WERI-Rb-1 (cell line): ENCODE data around the gene RPS13.
"Not testable (repeated sequence)": the region's sequence is repeated elsewhere in the genome, so short reads cannot be mapped to it uniquely, and the experiment has no call there.

ENCODE experiments used
- DNase-seq: peaks from one replicate; pipeline ENCODE4 v3.0.0-alpha.2; 2020
- H3K27ac ChIP-seq: fragments of 250-450 bp; sonication (Bioruptor Pico); 2 replicates; pipeline ENCODE4 v1.5.1; 2020; ENCODE audit warnings: mild to moderate bottlenecking, moderate library complexity
- H3K27me3 ChIP-seq: fragments of 250-450 bp; sonication (Bioruptor Pico); 2 replicates; pipeline ENCODE4 v1.5.1; 2021; ENCODE audit warnings: mild to moderate bottlenecking, low read depth, moderate library complexity; ENCODE audit not compliant: insufficient read depth, severe bottlenecking
- H3K36me3 ChIP-seq: fragments of 250-450 bp; sonication (Bioruptor Pico); 2 replicates; pipeline ENCODE4 v1.5.1; 2020; ENCODE audit warnings: mild to moderate bottlenecking, moderate library complexity
- H3K4me3 ChIP-seq: 2 replicates; pipeline ENCODE4 v1.5.1; 2011; ENCODE audit warnings: low read depth, mild to moderate bottlenecking, control low read depth, low read length
- H3K9me3 ChIP-seq: fragments of 250-450 bp; sonication (Bioruptor Pico); 2 replicates; pipeline ENCODE4 v1.5.1; 2021; ENCODE audit warnings: mild to moderate bottlenecking, moderate library complexity; ENCODE audit not compliant: severe bottlenecking
- CTCF ChIP-seq: IDR thresholded peaks from 2 replicates; pipeline ENCODE4 v1.5.1; 2011; ENCODE audit warnings: low read depth, mild to moderate bottlenecking, control low read depth, inconsistent platforms, low read length

The RPS13 gene

GRCh38 chr11:17046690-17047089, 30.8 kb downstream of the RPS13 start:
- Histone ChIP-seq H3K9me3 (no peaks in the 10 kb centered on the region), H3K4me3 (no peak overlapping the region), H3K27me3 (no peaks in the 10 kb centered on the region), H3K36me3 (no peaks in the 10 kb centered on the region), H3K27ac (no peak overlapping the region)
- DNase-seq: no peak
- TF ChIP-seq CTCF: no peak

- Histone ChIP-seq H3K4me3 (no peak overlapping the region), H3K27ac (no peak overlapping the region), H3K9me3 (no peaks in the 10 kb centered on the region), H3K36me3 (no peaks in the 10 kb centered on the region), H3K27me3 (no peaks in the 10 kb centered on the region)
- peak; percentile 24 for DNase-seq
- peak; percentile 44 for TF ChIP-seq CTCF
Measured at GRCh38 chr11:17036666-17037658, 40.5 kb downstream of the RPS13 start.

GRCh38 chr11:17034027-17034426, 43.4 kb downstream of the RPS13 start:
- H3K9me3 ChIP-seq, DNase-seq, H3K27me3 ChIP-seq, H3K27ac ChIP-seq, H3K4me3 ChIP-seq, H3K36me3 ChIP-seq: not testable (repeated sequence)

- Histone ChIP-seq H3K9me3 (no peaks in the 10 kb centered on the region), H3K4me3 (no peak overlapping the region), H3K27me3 (no peaks in the 10 kb centered on the region), H3K36me3 (peaks cover 12% of the 10 kb centered on the region), H3K27ac (no peak overlapping the region)
- no peak for DNase-seq
- no peak for TF ChIP-seq CTCF
Measured at GRCh38 chr11:17026487-17027082, 50.9 kb downstream of the RPS13 start.

GRCh38 chr11:17024924-17025323, 52.5 kb downstream of the RPS13 start:
- no peak overlapping the region for H3K4me3 ChIP-seq
- no peak for TF ChIP-seq CTCF
- H3K9me3 ChIP-seq: no peaks in the 10 kb centered on the region
- peaks cover 22% of the 10 kb centered on the region for H3K36me3 ChIP-seq
- no peak for DNase-seq
- H3K27me3 ChIP-seq: no peaks in the 10 kb centered on the region
- H3K27ac ChIP-seq: no peak overlapping the region
